ENCODE data around the gene PGBD1. TPM values are rescaled to one million over a fixed set of nuclear protein-coding genes. Genes with fewer than 3 reads are reported as not detected.

The PGBD1 gene
- total RNA-seq, 1 donor from 2014 or later: 13.8 TPM

DNA sequence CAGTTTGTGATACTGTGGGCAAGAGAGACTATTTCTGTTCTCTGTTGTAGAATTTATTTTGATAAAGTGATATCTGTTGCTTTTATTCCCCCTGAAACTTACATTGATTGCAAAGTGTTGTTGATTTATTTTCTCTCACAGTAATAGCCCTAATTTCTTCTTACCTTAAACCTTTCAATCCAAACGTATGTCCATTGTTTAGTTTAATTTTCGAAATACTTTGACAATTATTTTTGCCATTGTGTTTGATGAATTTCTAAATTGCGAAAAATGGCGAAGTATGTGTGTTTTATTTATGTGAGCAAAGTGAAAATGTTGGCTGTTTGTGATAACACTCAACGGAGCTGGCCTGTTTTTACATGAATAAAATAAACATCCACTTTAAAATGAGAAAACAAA lies 14.8 kb upstream of the PGBD1 start:
- peaks cover 14% of the 10 kb centered on the region for H3K4me1 ChIP-seq
- no peaks in the 10 kb centered on the region for H3K36me3 Mint-ChIP-seq
- H3K4me3 ChIP-seq: peak overlapping the region; percentile 70
- TF ChIP-seq, protein P1, sequence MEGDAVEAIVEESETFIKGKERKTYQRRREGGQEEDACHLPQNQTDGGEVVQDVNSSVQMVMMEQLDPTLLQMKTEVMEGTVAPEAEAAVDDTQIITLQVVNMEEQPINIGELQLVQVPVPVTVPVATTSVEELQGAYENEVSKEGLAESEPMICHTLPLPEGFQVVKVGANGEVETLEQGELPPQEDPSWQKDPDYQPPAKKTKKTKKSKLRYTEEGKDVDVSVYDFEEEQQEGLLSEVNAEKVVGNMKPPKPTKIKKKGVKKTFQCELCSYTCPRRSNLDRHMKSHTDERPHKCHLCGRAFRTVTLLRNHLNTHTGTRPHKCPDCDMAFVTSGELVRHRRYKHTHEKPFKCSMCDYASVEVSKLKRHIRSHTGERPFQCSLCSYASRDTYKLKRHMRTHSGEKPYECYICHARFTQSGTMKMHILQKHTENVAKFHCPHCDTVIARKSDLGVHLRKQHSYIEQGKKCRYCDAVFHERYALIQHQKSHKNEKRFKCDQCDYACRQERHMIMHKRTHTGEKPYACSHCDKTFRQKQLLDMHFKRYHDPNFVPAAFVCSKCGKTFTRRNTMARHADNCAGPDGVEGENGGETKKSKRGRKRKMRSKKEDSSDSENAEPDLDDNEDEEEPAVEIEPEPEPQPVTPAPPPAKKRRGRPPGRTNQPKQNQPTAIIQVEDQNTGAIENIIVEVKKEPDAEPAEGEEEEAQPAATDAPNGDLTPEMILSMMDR (IDR thresholded peaks at IDR 0.05): no peak
- TF ChIP-seq EZH2 (IDR thresholded peaks at IDR 0.05): no peak
- no peak for TF ChIP-seq EZH2phosphoT487 (IDR thresholded peaks at IDR 0.05)
- peaks cover 2% of the 10 kb centered on the region for H3K4me1 Mint-ChIP-seq
- no peak overlapping the region for H3K4me3 Mint-ChIP-seq
- no peak overlapping the region for H3K27ac Mint-ChIP-seq
- H3K4me2 ChIP-seq: peak overlapping the region; percentile 89
- no peaks in the 10 kb centered on the region for H3K9me3 ChIP-seq (ENCODE audit: low read depth)
- H2AFZ ChIP-seq (replicated peaks): peak overlapping the region; percentile 80
- no peak for DNase-seq (ENCODE audit: low spot score)
- H3K36me3 ChIP-seq: no peaks in the 10 kb centered on the region
- H3K27me3 Mint-ChIP-seq (ENCODE audit: insufficient read depth, low read depth): peaks cover 2% of the 10 kb centered on the region
- H3K27me3 ChIP-seq: peaks cover 28% of the 10 kb centered on the region
- peaks cover 43% of the 10 kb centered on the region for H3K79me2 ChIP-seq (ENCODE audit: low read depth)
- H3K9me3 Mint-ChIP-seq: no peaks in the 10 kb centered on the region
- no peaks in the 10 kb centered on the region for H4K20me1 ChIP-seq (ENCODE audit: low read depth)
- H3K9ac ChIP-seq: peak overlapping the region; percentile 80
- no peaks in the 10 kb centered on the region for H3F3A ChIP-seq (ENCODE audit: low read depth)
- no peak overlapping the region for H3K27ac ChIP-seq

DNA sequence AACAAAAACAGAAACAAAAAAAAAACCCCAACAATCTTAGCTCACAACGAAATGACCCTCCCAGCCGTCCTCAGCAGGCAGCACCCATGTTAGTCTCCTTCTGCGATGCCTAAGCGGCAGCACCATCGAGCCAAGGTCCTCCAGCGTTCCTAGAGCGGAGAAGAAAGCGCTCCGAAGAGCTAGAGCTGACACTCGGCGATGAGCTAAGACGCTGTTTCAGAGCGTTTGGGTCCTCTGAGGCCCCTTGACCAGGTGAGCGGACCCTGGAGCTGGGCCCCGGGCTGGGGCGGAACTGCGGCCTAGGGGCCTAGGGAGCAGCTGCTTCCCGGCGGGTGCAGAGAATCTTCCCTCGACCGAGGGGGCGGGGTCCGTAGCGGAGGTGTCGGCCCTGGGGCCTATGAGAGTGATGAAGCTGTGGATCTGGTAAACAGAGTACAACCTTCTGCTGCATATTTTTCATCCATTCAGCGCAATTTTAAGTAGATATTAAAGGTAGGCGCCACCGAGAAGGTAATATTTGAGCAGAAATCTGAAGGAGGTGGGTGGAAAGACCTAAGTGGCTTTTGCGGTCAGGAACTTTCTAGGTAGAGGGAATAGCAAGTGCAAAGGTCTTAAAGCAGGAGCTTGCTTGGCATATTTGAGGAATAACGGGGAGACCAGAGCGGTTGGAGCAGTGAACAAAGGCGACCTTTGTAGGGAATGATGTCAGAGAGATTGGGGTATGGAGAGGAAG lies 14.2 kb upstream of the PGBD1 start, which contains the start of gene ZSCAN26:
TSS of gene ZSCAN26 (plus strand) at position 182 of the 733 bp plus-strand sequence. CDS start 4,777 bp downstream, outside the sequence.
- peak within 1 kb of the TSS; percentile 80 for H3K9ac ChIP-seq
- no peaks in the 10 kb centered on the region for H3K9me3 Mint-ChIP-seq

DNA sequence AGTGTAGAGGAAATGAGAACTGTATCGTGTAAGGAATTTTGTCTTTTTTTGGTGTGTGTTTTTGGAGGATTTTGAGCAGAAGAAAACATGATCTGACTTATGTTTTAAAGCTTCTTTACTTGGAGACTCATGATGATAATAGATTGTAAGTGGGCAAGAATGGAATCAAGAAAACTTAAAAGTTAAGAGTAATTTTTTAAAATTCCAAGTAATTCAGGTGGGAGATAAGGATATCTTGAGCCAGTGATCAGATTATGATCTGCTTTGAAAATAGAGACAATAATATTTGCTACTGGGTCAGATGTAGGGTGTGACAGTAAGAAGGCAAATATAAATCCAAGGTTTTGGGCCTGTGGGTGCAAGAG lies 13.7 kb upstream of the PGBD1 start:
- Histone ChIP-seq H4K20me1 (ENCODE audit: low read depth) (no peaks in the 10 kb centered on the region), H3K9me3 (ENCODE audit: low read depth) (no peaks in the 10 kb centered on the region), H3K79me2 (ENCODE audit: low read depth) (peaks cover 43% of the 10 kb centered on the region), H3K9ac (peak overlapping the region; percentile 80), H3K4me2 (peak overlapping the region; percentile 89), H3K36me3 (peaks cover 3% of the 10 kb centered on the region), H3K27ac (no peak overlapping the region), H3K27me3 (peaks cover 26% of the 10 kb centered on the region), H2AFZ (replicated peaks) (peak overlapping the region; percentile 80), H3K4me1 (peaks cover 14% of the 10 kb centered on the region), H3K4me3 (peak overlapping the region; percentile 70), H3F3A (ENCODE audit: low read depth) (no peaks in the 10 kb centered on the region)
- Mint-ChIP-seq H3K27me3 (ENCODE audit: insufficient read depth, low read depth) (peaks cover 2% of the 10 kb centered on the region), H3K27ac (no peak overlapping the region), H3K4me3 (no peak overlapping the region), H3K36me3 (peaks cover 4% of the 10 kb centered on the region), H3K4me1 (peaks cover 2% of the 10 kb centered on the region), H3K9me3 (no peaks in the 10 kb centered on the region)
- DNase-seq (ENCODE audit: low spot score): no peak
- TF ChIP-seq EZH2 (IDR thresholded peaks at IDR 0.05) (no peak), EZH2phosphoT487 (IDR thresholded peaks at IDR 0.05) (no peak)
- TF ChIP-seq, protein P1 (IDR thresholded peaks at IDR 0.05): no peak

More for the DNA sequence above, 14.2 kb upstream of the PGBD1 start, which contains the start of gene ZSCAN26:
- H3K36me3 Mint-ChIP-seq: no peaks in the 10 kb centered on the region
- peak; percentile 92 for DNase-seq (ENCODE audit: low spot score)
- TF ChIP-seq, protein P1 (IDR thresholded peaks at IDR 0.05): no peak
- peak; percentile 54 for TF ChIP-seq EZH2 (IDR thresholded peaks at IDR 0.05)
- Histone ChIP-seq H3K36me3 (no peaks in the 10 kb centered on the region), H3K79me2 (ENCODE audit: low read depth) (peaks cover 43% of the 10 kb centered on the region), H3F3A (ENCODE audit: low read depth) (no peaks in the 10 kb centered on the region), H3K4me1 (peaks cover 14% of the 10 kb centered on the region), H4K20me1 (ENCODE audit: low read depth) (no peaks in the 10 kb centered on the region), H3K4me2 (peak within 1 kb of the TSS; percentile 89), H3K27me3 (peaks cover 28% of the 10 kb centered on the region), H3K4me3 (peak within 1 kb of the TSS; percentile 70), H3K9me3 (ENCODE audit: low read depth) (no peaks in the 10 kb centered on the region), H3K27ac (peak within 1 kb of the TSS; percentile 74), H2AFZ (replicated peaks) (peak within 1 kb of the TSS; percentile 80)
- no peak within 1 kb of the TSS for H3K27ac Mint-ChIP-seq
- no peak within 1 kb of the TSS for H3K4me3 Mint-ChIP-seq
- H3K27me3 Mint-ChIP-seq (ENCODE audit: insufficient read depth, low read depth): peaks cover 2% of the 10 kb centered on the region
- H3K4me1 Mint-ChIP-seq: peaks cover 2% of the 10 kb centered on the region

Data from neural progenitor cell (in vitro differentiated cells).